HepG2 (cell line): Measurements from ENCODE around the gene PRDM12. TPM values are rescaled to one million over a fixed set of nuclear protein-coding genes. Genes with fewer than 3 reads are reported as not detected.

Source experiments
- BRCA1 ChIP-seq: sonication (generic); formaldehyde crosslinking; IDR thresholded peaks from 2 replicates; pipeline ENCODE4 v1.4.0; 2020; ENCODE audit warnings: missing genetic modification reagents
- EZH2 ChIP-seq: conservative IDR thresholded peaks from 2 replicates; pipeline ENCODE4 v1.6.1; 2012; ENCODE audit warnings: mild to moderate bottlenecking, low read depth, low read length, moderate library complexity
- SAFB2 ChIP-seq: sonication (generic); formaldehyde crosslinking; IDR thresholded peaks from 2 replicates; pipeline ENCODE4 v1.5.1; 2020; ENCODE audit warnings: missing genetic modification reagents, low read depth, mild to moderate bottlenecking, borderline replicate concordance
- TGIF2 ChIP-seq: IDR thresholded peaks from 2 replicates; pipeline ENCODE4 v1.6.1; 2016; ENCODE audit warnings: control low read depth, missing compliant biosample characterization
- TOE1 ChIP-seq: sonication (generic); formaldehyde crosslinking; IDR thresholded peaks from 2 replicates; pipeline ENCODE4 v1.4.0; 2020; ENCODE audit warnings: mild to moderate bottlenecking, missing genetic modification reagents
- YEATS2 ChIP-seq: sonication (generic); formaldehyde crosslinking; IDR thresholded peaks from 2 replicates; pipeline ENCODE4 v1.4.0; 2020; ENCODE audit warnings: missing genetic modification reagents, borderline replicate concordance
- ZNF235 ChIP-seq: sonication (generic); formaldehyde crosslinking; IDR thresholded peaks from 2 replicates; pipeline ENCODE4 v1.8.1; 2023; ENCODE audit warnings: mild to moderate bottlenecking, missing genetic modification reagents, borderline replicate concordance
- ZNF263 ChIP-seq: sonication (generic); formaldehyde crosslinking; IDR thresholded peaks from 2 replicates; pipeline ENCODE4 v1.4.0; 2020; ENCODE audit warnings: missing genetic modification reagents
- ZNF550 ChIP-seq: sonication (generic); formaldehyde crosslinking; IDR thresholded peaks from 2 replicates; pipeline ENCODE4 v1.4.0; 2020; ENCODE audit warnings: mild to moderate bottlenecking, missing genetic modification reagents, borderline replicate concordance
- ZNF749 ChIP-seq: sonication (generic); formaldehyde crosslinking; IDR thresholded peaks from 2 replicates; pipeline ENCODE4 v1.8.0; 2022; ENCODE audit warnings: mild to moderate bottlenecking, missing genetic modification reagents, moderate library complexity, borderline replicate concordance
- ZSCAN30 ChIP-seq: sonication (generic); formaldehyde crosslinking; IDR thresholded peaks from 2 replicates; pipeline ENCODE4 v1.5.0; 2020; ENCODE audit warnings: mild to moderate bottlenecking, missing genetic modification reagents
- polyA plus RNA-seq, 8 experiments: library from polyadenylated mRNA; depleted of rRNA in 3 of 8; stranded (reverse) in 7 of 8; unstranded in 1 of 8; fragments of >200 nt; fragmentation: Illumina TruSeq in 4 of 8; extraction: Trizol in 4 of 8; gene quantifications; 2 replicates each; pipeline versions ENCODE4 v1.2.1 to v1.2.3, GENCODE V29; 2011 to 2016; ENCODE audit warnings: low read depth in 4 of 8, missing spikeins in 1 of 8, mixed read lengths in 1 of 8; ENCODE audit not compliant: insufficient read depth in 1 of 8
- total RNA-seq, 5 experiments: library from RNA; depleted of rRNA; stranded (reverse); fragments of >200 nt; fragmentation: Illumina TruSeq; extraction: Trizol; gene quantifications; 2 replicates each; pipeline ENCODE4 v1.2.3, GENCODE V29; 2016; ENCODE audit warnings: low read depth in 1 of 5
- TF ChIP-seq, protein P1 (sequence below): sonication (generic); formaldehyde crosslinking; IDR thresholded peaks from 2 replicates; pipeline ENCODE4 v1.4.0; 2020; ENCODE audit warnings: missing genetic modification reagents, borderline replicate concordance
- TF ChIP-seq, protein P2 (sequence below): sonication (generic); formaldehyde crosslinking; IDR thresholded peaks from 2 replicates; pipeline ENCODE4 v1.5.0; 2020; ENCODE audit warnings: missing genetic modification reagents, mild to moderate bottlenecking, borderline replicate concordance
- TF ChIP-seq, protein P3 (sequence below): IDR thresholded peaks from 2 replicates; pipeline ENCODE4 v1.6.1; 2016; ENCODE audit warnings: missing compliant biosample characterization, missing genetic modification reagents, borderline replicate concordance
- TF ChIP-seq, protein P4 (sequence below): IDR thresholded peaks from 2 replicates; pipeline ENCODE4 v1.6.1; 2016; ENCODE audit warnings: low read depth
- TF ChIP-seq, protein P5 (sequence below): conservative IDR thresholded peaks from 2 replicates; pipeline ENCODE4 v1.6.1; 2018; ENCODE audit warnings: missing genetic modification reagents
- TF ChIP-seq, protein P6 (sequence below): sonication (generic); formaldehyde crosslinking; IDR thresholded peaks from 2 replicates; pipeline ENCODE4 v1.5.0; 2020; ENCODE audit warnings: mild to moderate bottlenecking, missing genetic modification reagents

Gene PRDM12
- total and polyA plus RNA-seq, 2 of the 13 experiments (the other 11 are each of a cell fraction or from before 2014, with no cell fraction given) = 0.04 to 0.07 TPM

DNA sequence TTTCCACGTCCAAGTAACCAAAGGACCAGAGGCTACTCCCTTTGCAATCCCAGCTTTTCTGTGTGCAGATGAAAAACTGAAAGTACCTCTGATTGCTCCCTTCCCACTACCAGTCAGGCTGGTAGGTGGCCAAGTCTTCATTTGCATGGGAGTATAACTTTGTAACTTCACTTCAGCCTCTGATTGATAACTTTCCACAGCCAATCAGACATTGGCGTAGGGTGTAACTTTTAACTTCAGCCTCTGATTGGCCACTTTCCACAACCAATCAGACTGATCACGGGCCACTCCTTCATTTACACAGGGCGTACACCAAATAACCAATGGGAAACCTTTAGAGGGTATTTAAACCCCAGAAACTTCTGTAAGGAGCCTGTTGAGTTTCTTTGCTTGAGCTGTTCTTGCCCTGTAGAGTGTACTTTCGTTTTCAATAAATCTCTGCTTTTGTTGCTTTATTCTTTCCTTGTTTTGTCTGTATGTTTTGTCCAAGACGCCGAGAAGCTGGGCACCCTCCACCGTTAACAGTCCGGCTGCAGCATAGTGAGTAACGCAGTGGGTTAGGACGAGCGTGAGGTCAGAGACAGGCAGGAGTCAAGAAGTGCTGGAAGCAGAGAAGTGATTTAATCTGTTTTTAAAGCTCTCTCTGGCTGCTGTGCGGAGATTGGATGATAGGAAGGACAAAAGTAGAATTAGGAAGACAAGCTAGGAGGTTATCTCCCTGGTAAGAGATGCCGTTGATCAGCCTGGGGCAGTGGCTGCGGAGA lies 25.7 kb downstream of the PRDM12 start (continued):
- TF ChIP-seq, protein P1, sequence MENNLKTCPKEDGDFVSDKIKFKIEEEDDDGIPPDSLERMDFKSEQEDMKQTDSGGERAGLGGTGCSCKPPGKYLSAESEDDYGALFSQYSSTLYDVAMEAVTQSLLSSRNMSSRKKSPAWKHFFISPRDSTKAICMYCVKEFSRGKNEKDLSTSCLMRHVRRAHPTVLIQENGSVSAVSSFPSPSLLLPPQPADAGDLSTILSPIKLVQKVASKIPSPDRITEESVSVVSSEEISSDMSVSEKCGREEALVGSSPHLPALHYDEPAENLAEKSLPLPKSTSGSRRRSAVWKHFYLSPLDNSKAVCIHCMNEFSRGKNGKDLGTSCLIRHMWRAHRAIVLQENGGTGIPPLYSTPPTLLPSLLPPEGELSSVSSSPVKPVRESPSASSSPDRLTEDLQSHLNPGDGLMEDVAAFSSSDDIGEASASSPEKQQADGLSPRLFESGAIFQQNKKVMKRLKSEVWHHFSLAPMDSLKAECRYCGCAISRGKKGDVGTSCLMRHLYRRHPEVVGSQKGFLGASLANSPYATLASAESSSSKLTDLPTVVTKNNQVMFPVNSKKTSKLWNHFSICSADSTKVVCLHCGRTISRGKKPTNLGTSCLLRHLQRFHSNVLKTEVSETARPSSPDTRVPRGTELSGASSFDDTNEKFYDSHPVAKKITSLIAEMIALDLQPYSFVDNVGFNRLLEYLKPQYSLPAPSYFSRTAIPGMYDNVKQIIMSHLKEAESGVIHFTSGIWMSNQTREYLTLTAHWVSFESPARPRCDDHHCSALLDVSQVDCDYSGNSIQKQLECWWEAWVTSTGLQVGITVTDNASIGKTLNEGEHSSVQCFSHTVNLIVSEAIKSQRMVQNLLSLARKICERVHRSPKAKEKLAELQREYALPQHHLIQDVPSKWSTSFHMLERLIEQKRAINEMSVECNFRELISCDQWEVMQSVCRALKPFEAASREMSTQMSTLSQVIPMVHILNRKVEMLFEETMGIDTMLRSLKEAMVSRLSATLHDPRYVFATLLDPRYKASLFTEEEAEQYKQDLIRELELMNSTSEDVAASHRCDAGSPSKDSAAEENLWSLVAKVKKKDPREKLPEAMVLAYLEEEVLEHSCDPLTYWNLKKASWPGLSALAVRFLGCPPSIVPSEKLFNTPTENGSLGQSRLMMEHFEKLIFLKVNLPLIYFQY (CRISPR knock-in tag) = no peak
- TF ChIP-seq TOE1 (CRISPR knock-in tag) (no peak), ZSCAN30 (CRISPR knock-in tag) (no peak), ZNF749 (no peak), TGIF2 (CRISPR knock-in tag) (no peak), ZNF550 (CRISPR knock-in tag) (no peak), BRCA1 (CRISPR knock-in tag) (no peak), ZNF263 (CRISPR knock-in tag) (no peak), EZH2 (no peak), ZNF235 (CRISPR knock-in tag) (no peak), YEATS2 (CRISPR knock-in tag) (peak; percentile 43; the same call in 1 of the 2 replicates), SAFB2 (CRISPR knock-in tag) (no peak)
- TF ChIP-seq, protein P2, sequence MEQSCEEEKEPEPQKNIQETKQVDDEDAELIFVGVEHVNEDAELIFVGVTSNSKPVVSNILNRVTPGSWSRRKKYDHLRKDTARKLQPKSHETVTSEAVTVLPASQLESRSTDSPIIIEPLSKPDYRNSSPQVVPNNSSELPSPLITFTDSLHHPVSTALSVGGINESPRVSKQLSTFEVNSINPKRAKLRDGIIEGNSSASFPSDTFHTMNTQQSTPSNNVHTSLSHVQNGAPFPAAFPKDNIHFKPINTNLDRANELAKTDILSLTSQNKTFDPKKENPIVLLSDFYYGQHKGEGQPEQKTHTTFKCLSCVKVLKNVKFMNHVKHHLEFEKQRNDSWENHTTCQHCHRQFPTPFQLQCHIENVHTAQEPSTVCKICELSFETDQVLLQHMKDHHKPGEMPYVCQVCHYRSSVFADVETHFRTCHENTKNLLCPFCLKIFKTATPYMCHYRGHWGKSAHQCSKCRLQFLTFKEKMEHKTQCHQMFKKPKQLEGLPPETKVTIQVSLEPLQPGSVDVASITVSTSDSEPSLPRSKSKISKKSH (CRISPR knock-in tag) = no peak
- TF ChIP-seq, protein P3, sequence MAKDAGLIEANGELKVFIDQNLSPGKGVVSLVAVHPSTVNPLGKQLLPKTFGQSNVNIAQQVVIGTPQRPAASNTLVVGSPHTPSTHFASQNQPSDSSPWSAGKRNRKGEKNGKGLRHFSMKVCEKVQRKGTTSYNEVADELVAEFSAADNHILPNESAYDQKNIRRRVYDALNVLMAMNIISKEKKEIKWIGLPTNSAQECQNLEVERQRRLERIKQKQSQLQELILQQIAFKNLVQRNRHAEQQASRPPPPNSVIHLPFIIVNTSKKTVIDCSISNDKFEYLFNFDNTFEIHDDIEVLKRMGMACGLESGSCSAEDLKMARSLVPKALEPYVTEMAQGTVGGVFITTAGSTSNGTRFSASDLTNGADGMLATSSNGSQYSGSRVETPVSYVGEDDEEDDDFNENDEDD (CRISPR knock-in tag) = no peak
- TF ChIP-seq, protein P4, sequence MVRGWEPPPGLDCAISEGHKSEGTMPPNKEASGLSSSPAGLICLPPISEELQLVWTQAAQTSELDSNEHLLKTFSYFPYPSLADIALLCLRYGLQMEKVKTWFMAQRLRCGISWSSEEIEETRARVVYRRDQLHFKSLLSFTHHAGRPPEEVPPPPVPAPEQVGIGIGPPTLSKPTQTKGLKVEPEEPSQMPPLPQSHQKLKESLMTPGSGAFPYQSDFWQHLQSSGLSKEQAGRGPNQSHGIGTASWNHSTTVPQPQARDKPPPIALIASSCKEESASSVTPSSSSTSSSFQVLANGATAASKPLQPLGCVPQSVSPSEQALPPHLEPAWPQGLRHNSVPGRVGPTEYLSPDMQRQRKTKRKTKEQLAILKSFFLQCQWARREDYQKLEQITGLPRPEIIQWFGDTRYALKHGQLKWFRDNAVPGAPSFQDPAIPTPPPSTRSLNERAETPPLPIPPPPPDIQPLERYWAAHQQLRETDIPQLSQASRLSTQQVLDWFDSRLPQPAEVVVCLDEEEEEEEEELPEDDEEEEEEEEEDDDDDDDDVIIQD (CRISPR knock-in tag) = no peak
- TF ChIP-seq, protein P5, sequence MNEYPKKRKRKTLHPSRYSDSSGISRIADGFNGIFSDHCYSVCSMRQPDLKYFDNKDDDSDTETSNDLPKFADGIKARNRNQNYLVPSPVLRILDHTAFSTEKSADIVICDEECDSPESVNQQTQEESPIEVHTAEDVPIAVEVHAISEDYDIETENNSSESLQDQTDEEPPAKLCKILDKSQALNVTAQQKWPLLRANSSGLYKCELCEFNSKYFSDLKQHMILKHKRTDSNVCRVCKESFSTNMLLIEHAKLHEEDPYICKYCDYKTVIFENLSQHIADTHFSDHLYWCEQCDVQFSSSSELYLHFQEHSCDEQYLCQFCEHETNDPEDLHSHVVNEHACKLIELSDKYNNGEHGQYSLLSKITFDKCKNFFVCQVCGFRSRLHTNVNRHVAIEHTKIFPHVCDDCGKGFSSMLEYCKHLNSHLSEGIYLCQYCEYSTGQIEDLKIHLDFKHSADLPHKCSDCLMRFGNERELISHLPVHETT (CRISPR knock-in tag) = no peak
- TF ChIP-seq, protein P6, sequence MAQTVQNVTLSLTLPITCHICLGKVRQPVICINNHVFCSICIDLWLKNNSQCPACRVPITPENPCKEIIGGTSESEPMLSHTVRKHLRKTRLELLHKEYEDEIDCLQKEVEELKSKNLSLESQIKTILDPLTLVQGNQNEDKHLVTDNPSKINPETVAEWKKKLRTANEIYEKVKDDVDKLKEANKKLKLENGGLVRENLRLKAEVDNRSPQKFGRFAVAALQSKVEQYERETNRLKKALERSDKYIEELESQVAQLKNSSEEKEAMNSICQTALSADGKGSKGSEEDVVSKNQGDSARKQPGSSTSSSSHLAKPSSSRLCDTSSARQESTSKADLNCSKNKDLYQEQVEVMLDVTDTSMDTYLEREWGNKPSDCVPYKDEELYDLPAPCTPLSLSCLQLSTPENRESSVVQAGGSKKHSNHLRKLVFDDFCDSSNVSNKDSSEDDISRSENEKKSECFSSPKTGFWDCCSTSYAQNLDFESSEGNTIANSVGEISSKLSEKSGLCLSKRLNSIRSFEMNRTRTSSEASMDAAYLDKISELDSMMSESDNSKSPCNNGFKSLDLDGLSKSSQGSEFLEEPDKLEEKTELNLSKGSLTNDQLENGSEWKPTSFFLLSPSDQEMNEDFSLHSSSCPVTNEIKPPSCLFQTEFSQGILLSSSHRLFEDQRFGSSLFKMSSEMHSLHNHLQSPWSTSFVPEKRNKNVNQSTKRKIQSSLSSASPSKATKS (CRISPR knock-in tag) = no peak
